HepG2 (cell line): ENCODE results near the gene KIF3C. TPM values are rescaled to one million over a fixed set of nuclear protein-coding genes. Genes with fewer than 3 reads are reported as not detected.

ENCODE experiments used
- ARNTL ChIP-seq: sonication (generic); formaldehyde crosslinking; IDR thresholded peaks from 2 replicates; pipeline ENCODE4 v1.4.0; 2020; ENCODE audit warnings: mild to moderate bottlenecking, missing genetic modification reagents
- HCFC1 ChIP-seq: fragments of 150-350 bp; IDR thresholded peaks from 2 replicates; pipeline ENCODE4 v1.6.1; 2014; ENCODE audit warnings: low read depth, low read length
- SSRP1 ChIP-seq: IDR thresholded peaks from 2 replicates; pipeline ENCODE4 v1.6.1; 2016; ENCODE audit warnings: control low read depth
- ZNF547 ChIP-seq: sonication (generic); formaldehyde crosslinking; IDR thresholded peaks from 2 replicates; pipeline ENCODE4 v1.5.1; 2020; ENCODE audit warnings: mild to moderate bottlenecking, missing genetic modification reagents
- polyA plus RNA-seq, 8 experiments: library from polyadenylated mRNA; depleted of rRNA in 3 of 8; stranded (reverse) in 7 of 8; unstranded in 1 of 8; fragments of >200 nt; fragmentation: Illumina TruSeq in 4 of 8; extraction: Trizol in 4 of 8; gene quantifications; 2 replicates each; pipeline versions ENCODE4 v1.2.1 to v1.2.3, GENCODE V29; 2011 to 2016; ENCODE audit warnings: low read depth in 4 of 8, missing spikeins in 1 of 8, mixed read lengths in 1 of 8; ENCODE audit not compliant: insufficient read depth in 1 of 8
- total RNA-seq, 5 experiments: library from RNA; depleted of rRNA; stranded (reverse); fragments of >200 nt; fragmentation: Illumina TruSeq; extraction: Trizol; gene quantifications; 2 replicates each; pipeline ENCODE4 v1.2.3, GENCODE V29; 2016; ENCODE audit warnings: low read depth in 1 of 5
- TF ChIP-seq, protein P1 (sequence below): sonication (generic); formaldehyde crosslinking; IDR thresholded peaks from 2 replicates; pipeline ENCODE4 v1.4.0; 2020; ENCODE audit warnings: mild to moderate bottlenecking, low read depth, missing genetic modification reagents
- TF ChIP-seq, protein P2 (sequence below), 2 experiments: sonication (generic) in 1 of 2; formaldehyde crosslinking in 1 of 2; IDR thresholded peaks; 2 replicates each; pipeline versions ENCODE4 v1.6.1 to v1.9.0; 2014 to 2022; ENCODE audit warnings: antibody characterized with exemption in 1 of 2, borderline replicate concordance in 1 of 2, inconsistent platforms in 1 of 2, low read depth in 1 of 2, missing genetic modification reagents in 1 of 2

Gene KIF3C
- total and polyA plus RNA-seq, 2 of the 13 experiments (the other 11 are each of a cell fraction or from before 2014, with no cell fraction given) = 3.6 to 4.9 TPM

DNA sequence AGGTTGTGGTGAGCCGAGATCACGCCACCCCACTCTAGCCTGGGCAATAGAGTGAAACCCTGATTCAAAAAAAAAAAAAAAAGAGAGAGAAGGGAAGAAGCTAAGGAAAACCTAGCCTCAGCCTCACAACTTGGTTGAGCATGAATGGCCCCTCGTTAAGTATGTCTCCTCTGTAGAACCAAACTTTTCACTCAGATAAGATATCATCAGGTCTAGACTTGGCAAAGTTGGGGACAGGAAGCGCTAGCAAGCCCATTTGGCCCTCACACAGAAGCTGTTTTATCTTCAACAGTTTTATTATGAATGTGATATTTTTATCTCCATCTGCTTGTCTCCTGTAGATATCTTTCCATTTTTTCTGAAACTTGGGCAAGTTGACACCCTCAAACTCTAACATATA lies 100.5 kb downstream of the KIF3C start (continued):
- TF ChIP-seq, protein P1, sequence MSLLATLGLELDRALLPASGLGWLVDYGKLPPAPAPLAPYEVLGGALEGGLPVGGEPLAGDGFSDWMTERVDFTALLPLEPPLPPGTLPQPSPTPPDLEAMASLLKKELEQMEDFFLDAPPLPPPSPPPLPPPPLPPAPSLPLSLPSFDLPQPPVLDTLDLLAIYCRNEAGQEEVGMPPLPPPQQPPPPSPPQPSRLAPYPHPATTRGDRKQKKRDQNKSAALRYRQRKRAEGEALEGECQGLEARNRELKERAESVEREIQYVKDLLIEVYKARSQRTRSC (CRISPR knock-in tag) = no peak
- TF ChIP-seq ZNF547 (CRISPR knock-in tag) = no peak
- TF ChIP-seq, protein P2, sequence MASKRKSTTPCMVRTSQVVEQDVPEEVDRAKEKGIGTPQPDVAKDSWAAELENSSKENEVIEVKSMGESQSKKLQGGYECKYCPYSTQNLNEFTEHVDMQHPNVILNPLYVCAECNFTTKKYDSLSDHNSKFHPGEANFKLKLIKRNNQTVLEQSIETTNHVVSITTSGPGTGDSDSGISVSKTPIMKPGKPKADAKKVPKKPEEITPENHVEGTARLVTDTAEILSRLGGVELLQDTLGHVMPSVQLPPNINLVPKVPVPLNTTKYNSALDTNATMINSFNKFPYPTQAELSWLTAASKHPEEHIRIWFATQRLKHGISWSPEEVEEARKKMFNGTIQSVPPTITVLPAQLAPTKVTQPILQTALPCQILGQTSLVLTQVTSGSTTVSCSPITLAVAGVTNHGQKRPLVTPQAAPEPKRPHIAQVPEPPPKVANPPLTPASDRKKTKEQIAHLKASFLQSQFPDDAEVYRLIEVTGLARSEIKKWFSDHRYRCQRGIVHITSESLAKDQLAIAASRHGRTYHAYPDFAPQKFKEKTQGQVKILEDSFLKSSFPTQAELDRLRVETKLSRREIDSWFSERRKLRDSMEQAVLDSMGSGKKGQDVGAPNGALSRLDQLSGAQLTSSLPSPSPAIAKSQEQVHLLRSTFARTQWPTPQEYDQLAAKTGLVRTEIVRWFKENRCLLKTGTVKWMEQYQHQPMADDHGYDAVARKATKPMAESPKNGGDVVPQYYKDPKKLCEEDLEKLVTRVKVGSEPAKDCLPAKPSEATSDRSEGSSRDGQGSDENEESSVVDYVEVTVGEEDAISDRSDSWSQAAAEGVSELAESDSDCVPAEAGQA (IDR thresholded peaks at IDR 0.05; ENCODE audit: low read depth) = no peak
- TF ChIP-seq, protein P2 (CRISPR knock-in tag; IDR thresholded peaks at IDR 0.05; ENCODE audit: borderline replicate concordance) = no peak
- no peak for TF ChIP-seq SSRP1 (CRISPR knock-in tag)
- TF ChIP-seq ARNTL (CRISPR knock-in tag) = no peak
- TF ChIP-seq HCFC1 = no peak
